Adrenal gland (tissue), 12 donors: ENCODE data around the gene CD28. TPM values are rescaled to one million over a fixed set of nuclear protein-coding genes. Genes with fewer than 3 reads are reported as not detected.

Experiments used
- DNase-seq, 7 donors: peaks; one replicate each; pipeline ENCODE4 v3.0.0-alpha.2; 2019 to 2020
- H3K27ac ChIP-seq, 5 donors: fragments of 200-600 bp; sonication (generic) in 4 of 5; 1 replicate in 3 of 5; 2 replicates in 2 of 5; pipeline versions ENCODE4 v1.5.1 to v1.8.0; 2016 to 2020; ENCODE audit warnings: mild to moderate bottlenecking in 1 of 5
- H3K27me3 ChIP-seq: fragments of 200-600 bp; 2 replicates; pipeline ENCODE4 v1.8.0; 2021
- H3K36me3 ChIP-seq, 2 donors: fragments of 200-600 bp; replicated peaks in 1 of 2; 1 replicate in 1 of 2; 2 replicates in 1 of 2; pipeline versions ENCODE4 v1.5.1 to v1.8.0; 2018 to 2022
- H3K4me1 ChIP-seq, 2 donors: fragments of 200-600 bp; replicated peaks in 1 of 2; 1 replicate in 1 of 2; 2 replicates in 1 of 2; pipeline versions ENCODE4 v1.5.1 to v1.8.0; 2018 to 2021
- H3K4me3 ChIP-seq, 4 donors: fragments of 200-600 bp; sonication (generic) in 3 of 4; one replicate each; pipeline ENCODE4 v1.5.1; 2016 to 2018
- H3K9me3 ChIP-seq, 3 donors: fragments of 200-600 bp; sonication (generic) in 1 of 3; replicated peaks in 1 of 3; 1 replicate in 2 of 3; 2 replicates in 1 of 3; pipeline versions ENCODE4 v1.5.1 to v1.8.0; 2016 to 2021
- POLR2A ChIP-seq, 2 donors: fragments of 450-650 bp; IDR thresholded peaks; one replicate each; pipeline ENCODE4 v1.6.1; 2017; ENCODE audit warnings: antibody characterized with exemption in 2 of 2, mild to moderate bottlenecking in 2 of 2, moderate library complexity in 1 of 2
- WGBS, 4 donors: extraction: QIAGEN DNeasy Blood & Tissue Kit in 2 of 4; methylation state at CpG; one replicate each; pipeline versions ENCODE4 v1.1.5 to v1.1.7; 2013 to 2017; 5-methylcytosine and 5-hydroxymethylcytosine counted together
- intact Hi-C, 2 donors: fragments of 100-400 bp; cut with DNase I; formaldehyde crosslinking; loops; one replicate each; pipeline versions ENCODE4 v1.14.1 to v1.15.0; 2022 to 2023
- polyA plus RNA-seq, 3 donors: library from polyadenylated mRNA; stranded (reverse); fragments of 200-250 nt in 2 of 3; fragments of 350-450 nt in 1 of 3; fragmentation: Illumina TruSeq in 1 of 3; extraction: RNeasy Lipid Tissue Mini Kit (QIAGEN cat#74804) in 1 of 3; gene quantifications; one replicate each; pipeline ENCODE4 v1.2.3, GENCODE V29; 2013 to 2014
- total RNA-seq, 9 donors: library from RNA; depleted of rRNA in 4 of 9; stranded (reverse); fragments of >200 nt in 4 of 9; fragments of 120-200 nt in 1 of 9; fragmentation: NEBNext Ultra II Directional in 1 of 9; extraction: Animal tissue kit (Norgen Biotek cat#: 25700) in 1 of 9; gene quantifications; one replicate each; pipeline versions ENCODE4 v1.1.0 to v1.2.4, GENCODE V29; 2013 to 2023
- TF ChIP-seq, protein P1 (sequence below), 6 experiments: fragments of 450-650 bp in 4 of 6; fragments of 200-600 bp in 2 of 6; sonication (generic) in 1 of 6; IDR thresholded peaks; 1 replicate in 5 of 6; 2 replicates in 1 of 6; pipeline versions ENCODE4 v1.5.1 to v1.8.0; 2016 to 2021; ENCODE audit warnings: antibody characterized with exemption in 6 of 6, mild to moderate bottlenecking in 2 of 6, moderate library complexity in 1 of 6
- donor health status: healthy with polysubstance abuse.
- donor health status: Bipolar disorder and iron deficiency.
- donor health status: DM: yes; HTN: yes; CAD: no.
- donor health status: DM: no; HTN: no; CAD: no.
- donor health status: DM: no; HTN: no; CAD: no.
- donor health status: DM: yes; HTN: yes; CAD: no.

CD28 gene
- total and polyA plus RNA-seq, 12 donors = 0.08 to 1.4 (median 0.32) TPM; not detected in 1

DNA sequence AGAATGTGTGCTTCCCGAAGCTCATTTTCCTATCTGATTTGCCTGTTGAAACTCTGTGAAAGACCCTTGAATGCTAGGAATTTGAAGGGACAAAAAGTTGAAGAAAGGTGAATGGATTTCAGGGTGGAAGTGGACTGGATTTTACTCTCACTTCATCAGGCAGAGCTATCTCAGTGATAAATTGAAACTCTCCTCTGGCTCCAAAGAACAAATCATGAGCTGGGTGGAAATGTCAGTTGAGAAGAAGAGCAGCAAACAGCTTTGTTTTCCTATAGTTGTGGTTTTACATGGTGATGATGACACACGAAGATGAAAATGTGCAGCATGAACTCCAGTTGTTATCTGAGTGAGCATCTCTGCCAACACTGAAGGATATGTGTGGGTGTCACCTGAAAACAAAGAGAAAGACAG is 34.4 kb downstream of the CD28 start:
- H3K27me3 ChIP-seq = no peaks in the 10 kb centered on the region
- H3K4me3 ChIP-seq = no peak overlapping the region
- H3K9me3 ChIP-seq = no peaks in the 10 kb centered on the region
- no peaks in the 10 kb centered on the region for H3K4me1 ChIP-seq
- DNase-seq = no peak
- intact Hi-C loops = no loop called here
- no peak for TF ChIP-seq POLR2A (IDR thresholded peaks at IDR 0.05)
- TF ChIP-seq, protein P1, sequence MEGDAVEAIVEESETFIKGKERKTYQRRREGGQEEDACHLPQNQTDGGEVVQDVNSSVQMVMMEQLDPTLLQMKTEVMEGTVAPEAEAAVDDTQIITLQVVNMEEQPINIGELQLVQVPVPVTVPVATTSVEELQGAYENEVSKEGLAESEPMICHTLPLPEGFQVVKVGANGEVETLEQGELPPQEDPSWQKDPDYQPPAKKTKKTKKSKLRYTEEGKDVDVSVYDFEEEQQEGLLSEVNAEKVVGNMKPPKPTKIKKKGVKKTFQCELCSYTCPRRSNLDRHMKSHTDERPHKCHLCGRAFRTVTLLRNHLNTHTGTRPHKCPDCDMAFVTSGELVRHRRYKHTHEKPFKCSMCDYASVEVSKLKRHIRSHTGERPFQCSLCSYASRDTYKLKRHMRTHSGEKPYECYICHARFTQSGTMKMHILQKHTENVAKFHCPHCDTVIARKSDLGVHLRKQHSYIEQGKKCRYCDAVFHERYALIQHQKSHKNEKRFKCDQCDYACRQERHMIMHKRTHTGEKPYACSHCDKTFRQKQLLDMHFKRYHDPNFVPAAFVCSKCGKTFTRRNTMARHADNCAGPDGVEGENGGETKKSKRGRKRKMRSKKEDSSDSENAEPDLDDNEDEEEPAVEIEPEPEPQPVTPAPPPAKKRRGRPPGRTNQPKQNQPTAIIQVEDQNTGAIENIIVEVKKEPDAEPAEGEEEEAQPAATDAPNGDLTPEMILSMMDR (IDR thresholded peaks at IDR 0.05) = no peak
- 55 to 64% (median 58%) methylated on average over 2 of the region's 2 CpGs for WGBS, 4 donors
- no peaks in the 10 kb centered on the region for H3K36me3 ChIP-seq
- H3K27ac ChIP-seq = no peak overlapping the region

DNA sequence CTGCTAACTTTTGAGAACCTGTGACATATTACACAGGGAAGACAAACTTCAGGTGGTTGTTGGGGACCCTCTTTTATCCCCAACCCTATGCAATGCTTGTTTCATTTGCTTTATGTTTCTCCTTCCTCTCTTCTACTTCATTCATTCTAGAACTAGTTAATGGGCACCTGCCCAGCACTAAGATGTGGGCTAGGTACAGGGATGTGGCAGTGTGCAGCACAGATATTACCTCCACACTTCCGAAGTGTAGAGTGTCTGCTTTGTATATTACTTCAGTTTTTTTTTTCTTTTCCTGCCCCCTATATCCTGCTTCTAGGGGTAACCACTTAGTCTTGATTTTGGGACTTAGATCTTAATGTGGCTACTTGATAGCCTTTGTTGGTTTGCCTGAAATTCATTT is 35.1 kb downstream of the CD28 start:
- Histone ChIP-seq H3K36me3 (no peaks in the 10 kb centered on the region), H3K27me3 (no peaks in the 10 kb centered on the region), H3K27ac (no peak overlapping the region), H3K4me3 (no peak overlapping the region), H3K4me1 (no peaks in the 10 kb centered on the region), H3K9me3 (no peaks in the 10 kb centered on the region)
- 45 to 90% (median 89%) methylated on average over 1 of the region's 1 CpG for WGBS, 4 donors
- no peak for DNase-seq
- intact Hi-C loops = no loop called here
- TF ChIP-seq, protein P1 (IDR thresholded peaks at IDR 0.05) = no peak
- TF ChIP-seq POLR2A (IDR thresholded peaks at IDR 0.05) = no peak

DNA sequence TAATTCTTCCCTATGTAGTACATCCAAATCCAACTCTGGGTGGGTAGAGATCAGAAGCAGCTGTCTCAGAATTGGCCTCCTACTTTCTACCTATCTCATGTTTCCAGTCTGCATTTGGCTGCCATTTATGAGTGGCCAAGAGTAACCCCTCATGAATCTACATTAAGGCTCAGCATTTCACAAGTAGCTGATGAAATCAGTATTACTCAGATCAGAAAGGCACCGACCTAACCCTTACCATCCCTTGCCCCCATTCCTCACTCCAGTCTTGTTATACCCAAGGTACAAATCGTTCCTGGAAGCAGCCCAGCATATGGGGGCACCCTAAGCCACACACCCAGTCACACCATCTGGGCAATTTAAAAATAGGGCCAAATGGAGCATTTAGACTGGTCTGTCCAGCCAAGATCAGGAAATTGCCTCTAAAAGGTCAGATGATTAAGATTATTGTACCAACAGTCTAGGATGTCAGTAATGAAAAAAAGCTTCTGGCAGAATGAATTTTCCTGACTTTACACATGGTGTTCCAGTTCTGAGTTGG is 37.1 kb downstream of the CD28 start:
- DNase-seq = peak in 2 of 7 donors; percentile 34 to 45
- H3K9me3 ChIP-seq = no peaks in the 10 kb centered on the region
- peak overlapping the region in 1 of 5 donors; percentile 26 for H3K27ac ChIP-seq
- intact Hi-C loops = no loop called here
- no peaks in the 10 kb centered on the region for H3K36me3 ChIP-seq
- H3K4me1 ChIP-seq = no peaks in the 10 kb centered on the region
- no peak for TF ChIP-seq POLR2A (IDR thresholded peaks at IDR 0.05)
- TF ChIP-seq, protein P1 (IDR thresholded peaks at IDR 0.05) = no peak
- H3K27me3 ChIP-seq = no peaks in the 10 kb centered on the region
- H3K4me3 ChIP-seq = no peak overlapping the region
- WGBS, 4 donors = 42 to 60% (median 49%) methylated on average over 2 of the region's 2 CpGs

DNA sequence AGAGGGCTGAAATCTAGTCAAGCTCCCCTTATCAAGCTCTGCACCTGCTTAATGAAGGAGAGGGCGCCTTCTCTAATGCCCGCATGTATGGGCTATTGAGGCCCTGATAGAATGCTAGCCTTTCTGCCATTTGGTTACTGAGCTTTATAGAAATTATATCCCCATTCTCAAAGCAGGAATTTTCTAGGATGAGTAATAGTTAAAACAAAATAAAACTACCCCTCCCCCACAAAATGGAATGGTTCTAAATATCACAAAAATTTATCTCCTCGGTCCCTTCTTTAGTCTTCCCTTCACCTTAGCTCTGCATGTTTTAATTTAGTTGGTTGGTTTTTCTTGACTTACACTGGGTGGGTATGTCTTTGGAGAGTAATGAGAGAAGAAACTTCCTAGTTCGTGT is 37.7 kb downstream of the CD28 start:
- TF ChIP-seq, protein P1 (IDR thresholded peaks at IDR 0.05) = no peak
- TF ChIP-seq POLR2A (IDR thresholded peaks at IDR 0.05) = no peak
- no peak overlapping the region for H3K4me3 ChIP-seq
- intact Hi-C loops = no loop called here
- H3K9me3 ChIP-seq = no peaks in the 10 kb centered on the region
- H3K27me3 ChIP-seq = no peaks in the 10 kb centered on the region
- DNase-seq = no peak
- H3K4me1 ChIP-seq = no peaks in the 10 kb centered on the region
- H3K27ac ChIP-seq = peak overlapping the region in 1 of 5 donors; percentile 15
- no peaks in the 10 kb centered on the region for H3K36me3 ChIP-seq
- WGBS, 4 donors = 90 to 94% (median 91%) methylated on average over 4 of the region's 4 CpGs
